Lower lobe of right lung (tissue), 2 donors: ENCODE data around the gene ESPNL. TPM values are rescaled to one million over a fixed set of nuclear protein-coding genes. Genes with fewer than 3 reads are reported as not detected.
A peak's percentile ranks its signal among the peaks of the same experiment; 100 is the strongest.
"Not testable (repeated sequence)": the region's sequence is repeated elsewhere in the genome, so short reads cannot be mapped to it uniquely, and the experiment has no call there.

Source experiments
- ATAC-seq, 2 donors: fragments of 200-7000 bp; cut with Tn5 transposase; one replicate each; pipeline ENCODE4 v1.9.1; 2020 to 2022; ENCODE audit warnings: mild to moderate bottlenecking in 2 of 2, moderate library complexity in 2 of 2
- DNase-seq: peaks from one replicate; pipeline ENCODE4 v3.0.0-alpha.2; 2020
- H3K27ac ChIP-seq: fragments of 200-600 bp; one replicate; pipeline ENCODE4 v1.8.0; 2022
- H3K27me3 ChIP-seq: fragments of 200-600 bp; one replicate; pipeline ENCODE4 v1.8.0; 2022; ENCODE audit warnings: low read depth
- H3K36me3 ChIP-seq: fragments of 200-600 bp; one replicate; pipeline ENCODE4 v1.8.0; 2022; ENCODE audit warnings: mild to moderate bottlenecking
- H3K4me1 ChIP-seq: fragments of 200-600 bp; one replicate; pipeline ENCODE4 v1.8.0; 2022
- H3K4me3 ChIP-seq: fragments of 200-600 bp; one replicate; pipeline ENCODE4 v1.8.0; 2022; ENCODE audit warnings: mild to moderate bottlenecking
- H3K9me3 ChIP-seq: fragments of 200-600 bp; one replicate; pipeline ENCODE4 v1.8.0; 2022
- intact Hi-C: fragments of 100-400 bp; cut with DNase I; formaldehyde crosslinking; loops from one replicate; pipeline ENCODE4 v1.11.0; 2022
- total RNA-seq: library from RNA; stranded (reverse); fragmentation: NEBNext Ultra II Directional; extraction: Animal tissue kit (Norgen Biotek cat#: 25700); gene quantifications from one replicate; pipeline ENCODE4 v1.2.1, GENCODE V29; 2021
- TF ChIP-seq, protein P1 (sequence below): fragments of 200-600 bp; IDR thresholded peaks from one replicate; pipeline ENCODE4 v1.8.0; 2022; ENCODE audit warnings: antibody characterized with exemption, mild to moderate bottlenecking
- donor health status: DM: no; HTN: yes; CAD: no; lungs with severe emphysema.

Gene ESPNL
- total RNA-seq, 1 donor from 2014 or later, result 0.09 TPM

DNA sequence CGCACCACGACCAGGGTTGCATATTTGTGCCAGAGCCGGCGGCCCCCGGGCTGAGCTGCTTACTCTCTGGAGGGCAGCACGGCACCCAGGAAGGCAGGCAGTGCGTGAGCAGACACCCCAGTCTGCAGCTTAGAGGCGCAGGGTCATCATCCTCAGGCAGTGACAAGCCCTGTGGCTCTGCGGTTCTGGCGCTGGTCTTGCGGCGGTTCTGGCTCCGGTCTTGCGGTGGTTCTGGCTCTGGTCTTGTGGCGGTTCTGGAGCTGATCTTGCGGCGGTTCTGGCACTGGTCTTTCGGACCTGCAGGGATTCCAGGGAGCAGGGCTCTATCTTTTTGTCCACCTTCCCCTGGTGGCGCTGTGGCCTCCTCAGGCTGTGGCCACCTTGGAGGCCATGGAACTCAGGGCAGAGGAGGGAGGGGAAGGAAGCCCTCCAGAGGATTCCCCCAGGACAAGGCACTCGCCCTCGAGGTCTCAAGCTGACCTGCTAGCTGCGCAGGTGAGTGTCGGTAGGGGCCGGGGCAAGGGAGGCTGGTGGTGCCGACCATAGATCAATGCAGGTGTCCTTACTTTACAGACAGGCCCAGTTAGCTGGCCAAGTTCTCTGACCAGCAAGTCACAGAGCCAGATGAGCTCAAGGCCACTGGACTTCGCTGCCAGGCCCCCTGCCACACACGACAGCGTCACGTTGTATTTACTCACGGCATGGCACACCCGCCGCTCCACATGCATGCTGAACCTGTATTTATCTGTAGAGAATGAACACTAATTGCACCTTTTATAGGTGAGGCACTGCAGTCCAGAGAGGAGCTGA is 14.9 kb downstream of the ESPNL start:
- intact Hi-C loops, result no loop called here
- H3K27me3 ChIP-seq, result peaks cover 22% of the 10 kb centered on the region
- peak; percentile 30 for DNase-seq

DNA sequence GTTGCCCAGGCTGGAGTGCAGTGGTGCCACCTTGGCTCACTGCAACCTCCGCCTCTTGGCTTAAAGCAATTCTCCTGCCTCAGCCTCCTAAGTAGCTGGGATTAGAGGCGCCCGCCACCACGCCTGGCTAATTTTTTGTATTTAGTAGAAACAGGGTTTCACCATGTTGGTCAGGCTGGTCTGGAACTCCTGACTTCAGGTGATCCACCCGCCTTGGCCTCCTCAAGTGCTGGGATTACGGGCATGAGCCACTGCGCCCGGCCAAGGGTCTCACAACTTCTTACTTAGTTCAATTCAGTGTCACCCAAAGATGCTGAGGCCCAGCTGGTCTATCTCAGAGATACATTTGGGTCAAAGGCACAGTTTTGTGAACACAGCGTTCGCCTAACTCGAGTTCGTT is 15.6 kb downstream of the ESPNL start:
- H3K9me3 ChIP-seq, H3K4me3 ChIP-seq, ATAC-seq, H3K4me1 ChIP-seq, intact Hi-C loops, H3K27ac ChIP-seq, H3K36me3 ChIP-seq: not testable (repeated sequence)
- peaks cover 26% of the 10 kb centered on the region for H3K27me3 ChIP-seq
- peak; percentile 30 for DNase-seq

More for the DNA sequence above, 14.9 kb downstream of the ESPNL start:
- Histone ChIP-seq H3K27ac (no peak overlapping the region), H3K4me1 (no peaks in the 10 kb centered on the region), H3K9me3 (no peaks in the 10 kb centered on the region), H3K4me3 (no peak overlapping the region), H3K36me3 (no peaks in the 10 kb centered on the region)
- TF ChIP-seq, protein P1, sequence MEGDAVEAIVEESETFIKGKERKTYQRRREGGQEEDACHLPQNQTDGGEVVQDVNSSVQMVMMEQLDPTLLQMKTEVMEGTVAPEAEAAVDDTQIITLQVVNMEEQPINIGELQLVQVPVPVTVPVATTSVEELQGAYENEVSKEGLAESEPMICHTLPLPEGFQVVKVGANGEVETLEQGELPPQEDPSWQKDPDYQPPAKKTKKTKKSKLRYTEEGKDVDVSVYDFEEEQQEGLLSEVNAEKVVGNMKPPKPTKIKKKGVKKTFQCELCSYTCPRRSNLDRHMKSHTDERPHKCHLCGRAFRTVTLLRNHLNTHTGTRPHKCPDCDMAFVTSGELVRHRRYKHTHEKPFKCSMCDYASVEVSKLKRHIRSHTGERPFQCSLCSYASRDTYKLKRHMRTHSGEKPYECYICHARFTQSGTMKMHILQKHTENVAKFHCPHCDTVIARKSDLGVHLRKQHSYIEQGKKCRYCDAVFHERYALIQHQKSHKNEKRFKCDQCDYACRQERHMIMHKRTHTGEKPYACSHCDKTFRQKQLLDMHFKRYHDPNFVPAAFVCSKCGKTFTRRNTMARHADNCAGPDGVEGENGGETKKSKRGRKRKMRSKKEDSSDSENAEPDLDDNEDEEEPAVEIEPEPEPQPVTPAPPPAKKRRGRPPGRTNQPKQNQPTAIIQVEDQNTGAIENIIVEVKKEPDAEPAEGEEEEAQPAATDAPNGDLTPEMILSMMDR, result no peak
- no peak for ATAC-seq

DNA sequence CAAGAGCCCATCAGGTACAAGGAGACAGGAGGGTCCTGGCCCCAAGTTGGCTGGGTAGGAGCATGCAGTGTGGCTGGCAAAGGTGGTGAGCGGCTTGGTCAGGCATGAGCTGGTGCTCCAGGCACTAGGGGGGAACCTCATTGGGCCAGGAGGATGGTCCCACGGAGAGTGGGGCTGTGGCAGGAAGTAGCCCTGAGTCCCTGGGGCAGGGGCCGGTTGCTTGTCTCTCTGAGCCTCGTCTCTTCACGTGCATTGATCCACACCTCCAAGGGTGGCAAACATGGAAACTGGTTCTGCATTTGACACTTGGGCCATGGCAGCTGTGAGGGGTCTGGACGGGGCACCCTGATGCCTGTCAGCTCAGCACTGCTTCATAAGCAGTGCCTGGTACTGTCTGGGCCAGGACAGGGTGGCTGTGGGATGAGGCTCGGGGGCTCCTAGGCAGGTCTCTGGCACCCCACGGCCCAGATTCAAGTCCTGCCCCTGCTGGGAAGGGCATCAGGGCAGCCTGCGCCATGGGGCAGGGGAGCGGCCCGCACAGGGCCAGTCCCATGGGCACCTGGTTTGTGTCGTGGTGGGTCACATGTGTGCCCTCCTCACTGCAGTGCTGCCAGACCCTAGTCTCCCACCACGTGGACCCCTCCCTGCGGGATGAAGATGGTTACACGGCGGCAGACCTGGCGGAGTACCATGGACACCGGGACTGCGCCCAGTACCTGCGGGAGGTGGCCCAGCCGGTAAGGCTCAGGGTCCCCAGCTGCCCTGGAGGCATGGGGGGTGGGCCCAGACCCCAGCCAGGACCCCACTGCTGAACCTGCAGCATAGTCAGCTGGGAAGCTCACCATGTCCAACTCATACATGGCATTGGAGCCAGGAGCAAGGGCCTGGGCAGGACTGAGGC is 16.4 kb downstream of the ESPNL start:
- intact Hi-C loops, result no loop called here
- Histone ChIP-seq H3K4me1 (no peaks in the 10 kb centered on the region), H3K36me3 (no peaks in the 10 kb centered on the region), H3K27me3 (peaks cover 32% of the 10 kb centered on the region), H3K4me3 (no peak overlapping the region), H3K9me3 (no peaks in the 10 kb centered on the region), H3K27ac (no peak overlapping the region)
- DNase-seq, result peak; percentile 33
- ATAC-seq, result peak in 1 of 2 donors; percentile 9
- TF ChIP-seq, protein P1, result no peak

DNA sequence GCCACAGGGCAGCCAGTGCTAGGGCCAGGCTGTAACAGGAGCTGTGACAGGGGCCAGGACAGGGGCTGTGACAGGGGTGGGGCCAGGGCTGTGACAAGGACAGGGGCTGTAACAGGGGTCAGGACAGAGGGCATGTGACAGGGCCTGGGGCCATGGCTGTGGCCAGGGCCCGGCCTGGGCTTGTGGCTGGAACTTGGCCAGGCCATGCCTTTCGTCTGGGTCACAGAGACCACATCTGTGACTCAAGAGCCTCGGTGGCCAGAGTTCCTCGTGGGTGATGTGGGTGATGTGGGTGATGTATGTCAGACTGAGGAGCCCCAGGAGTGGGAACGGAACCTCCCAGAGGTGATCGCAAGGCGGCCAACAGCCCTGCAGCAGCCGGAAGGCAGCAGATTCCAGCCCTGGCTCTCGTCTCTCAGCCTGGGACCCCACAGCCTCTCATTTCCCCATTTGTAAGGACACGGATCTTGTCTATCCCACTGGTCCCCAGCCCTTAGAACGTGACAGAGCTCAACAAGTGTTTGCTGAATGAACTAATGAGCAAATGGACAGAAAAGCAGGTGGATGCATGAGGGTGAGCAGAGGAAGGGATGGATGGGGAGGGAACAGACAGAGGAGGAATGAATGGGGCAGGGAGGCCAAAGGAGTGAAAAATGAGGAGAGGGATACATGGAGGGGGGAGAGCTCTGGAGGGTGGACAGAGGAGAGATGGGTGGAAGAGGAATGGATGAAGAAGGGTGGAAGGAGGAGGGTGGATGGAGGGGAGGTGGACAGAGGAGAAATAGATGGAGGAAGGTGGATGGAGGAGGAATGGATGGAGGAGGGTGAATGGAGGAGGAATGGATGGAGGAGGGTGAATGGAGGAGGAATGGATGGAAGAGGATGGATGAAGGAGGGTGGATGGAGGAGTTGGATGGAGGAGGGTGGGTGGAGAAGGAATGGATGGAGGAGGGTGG is 17.3 kb downstream of the ESPNL start:
- no peak overlapping the region for H3K4me3 ChIP-seq
- peaks cover 32% of the 10 kb centered on the region for H3K27me3 ChIP-seq
- H3K27ac ChIP-seq, result no peak overlapping the region
- intact Hi-C loops, result no loop called here
- peak in 1 of 2 donors; percentile 6 for ATAC-seq
- no peaks in the 10 kb centered on the region for H3K36me3 ChIP-seq
- no peaks in the 10 kb centered on the region for H3K4me1 ChIP-seq
- TF ChIP-seq, protein P1, result no peak
- DNase-seq, result no peak
- no peaks in the 10 kb centered on the region for H3K9me3 ChIP-seq

DNA sequence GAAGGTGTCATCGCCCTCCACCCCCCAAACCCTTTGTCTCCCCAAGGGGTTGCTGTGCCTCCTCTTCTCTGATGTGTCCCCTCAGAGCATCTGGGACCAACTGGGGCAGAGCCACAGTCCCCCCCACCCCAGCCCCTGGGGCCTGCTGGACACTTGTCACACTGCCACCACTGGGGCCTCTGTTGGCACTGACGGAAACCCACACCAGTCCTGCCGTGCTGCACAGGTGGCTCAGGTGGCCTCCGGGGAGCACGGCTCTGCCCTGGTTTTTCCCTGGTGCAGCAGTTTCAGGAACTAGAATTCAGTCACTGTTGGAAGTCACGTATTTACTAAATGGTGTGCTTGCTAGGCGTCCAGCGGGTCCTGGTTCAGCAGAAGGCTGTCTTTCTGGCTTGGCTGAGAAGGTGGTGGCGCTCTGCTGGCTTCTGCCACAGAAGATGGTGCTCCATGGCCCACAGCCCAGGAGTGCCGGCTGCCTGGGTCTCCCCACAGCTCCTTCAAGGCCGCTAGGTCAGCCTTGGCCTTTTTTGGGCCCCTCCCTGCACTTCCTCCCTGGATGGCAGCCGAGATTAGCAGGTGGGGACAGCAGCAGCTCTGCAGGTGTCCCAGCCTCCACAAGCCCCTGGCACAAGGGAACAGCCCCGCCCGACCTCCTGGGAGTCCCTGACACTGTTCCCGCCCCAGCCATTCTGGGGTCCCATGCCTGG is 19.8 kb downstream of the ESPNL start:
- DNase-seq, result peak; percentile 24

More for the DNA sequence above, 19.8 kb downstream of the ESPNL start:
- H3K4me1 ChIP-seq, result no peaks in the 10 kb centered on the region
- no peak for ATAC-seq
- TF ChIP-seq, protein P1, result no peak
- H3K9me3 ChIP-seq, result no peaks in the 10 kb centered on the region
- H3K27me3 ChIP-seq, result peaks cover 32% of the 10 kb centered on the region
- intact Hi-C loops, result no loop called here
- no peak overlapping the region for H3K4me3 ChIP-seq
- H3K27ac ChIP-seq, result no peak overlapping the region
- H3K36me3 ChIP-seq, result no peaks in the 10 kb centered on the region
